Epithelial cell of proximal tubule (primary cell): ENCODE data around the gene BTBD6. TPM values are rescaled to one million over a fixed set of nuclear protein-coding genes. Genes with fewer than 3 reads are reported as not detected.

Source experiments
- total RNA-seq: library from RNA; depleted of rRNA; stranded (reverse); fragments of >200 nt; gene quantifications from 2 replicates; pipeline ENCODE4 v1.2.3, GENCODE V29; 2015

BTBD6 gene
- total RNA-seq, 1 donor from 2014 or later: 39.4 TPM

Other genes starting within 250 kb of the BTBD6 start
- gene CDCA4, start 227.4 kb upstream of the BTBD6 start, total RNA-seq: 46.9 and 78.7 TPM in 2 replicates
- 0.29 and 0.43 TPM in 2 replicates for gene GPR132, start 183.1 kb upstream of the BTBD6 start, total RNA-seq
- gene JAG2, start 79.8 kb upstream of the BTBD6 start, total RNA-seq: 4.1 and 5.7 TPM in 2 replicates
- 23.0 and 30.2 TPM in 2 replicates for gene NUDT14, start 67.2 kb upstream of the BTBD6 start, total RNA-seq
- gene BRF1, start 52.5 kb downstream of the BTBD6 start, total RNA-seq: 23.8 and 30.7 TPM in 2 replicates
- gene PACS2, start 66.2 kb downstream of the BTBD6 start, total RNA-seq: 45.1 and 68.7 TPM in 2 replicates
- 0.29 TPM in 1 of 2 replicates, not detected in the other for gene TEX22, start 150.0 kb downstream of the BTBD6 start, total RNA-seq
- 56.1 and 64.1 TPM in 2 replicates for gene MTA1, start 171.3 kb downstream of the BTBD6 start, total RNA-seq
- 101 and 121 TPM in 2 replicates for gene CRIP2, start 226.3 kb downstream of the BTBD6 start, total RNA-seq
- gene CRIP1, start 238.4 kb downstream of the BTBD6 start, total RNA-seq: 7.0 and 8.3 TPM in 2 replicates
- 30.5 and 48.3 TPM in 2 replicates for gene TEDC1, start 242.7 kb downstream of the BTBD6 start, total RNA-seq